ENCODE data around the gene FGF8.

GRCh38 chr10:101782811-101783735, 7.2 kb upstream of the FGF8 start, which contains the start of gene NPM3:
- TF ChIP-seq EZH2 (IDR thresholded peaks at IDR 0.05; ENCODE audit: insufficient read depth, poor library complexity, severe bottlenecking) = no peak
- TF ChIP-seq EZH2phosphoT487 (IDR thresholded peaks at IDR 0.05; ENCODE audit: insufficient read depth, low read depth) = no peak
